Panc1 (cell line): ENCODE results near the gene TACC2.

ENCODE experiments used
- POLR2AphosphoS5 ChIP-seq: IDR thresholded peaks from 2 replicates; pipeline ENCODE4 v1.6.1; 2012; ENCODE audit warnings: mild to moderate bottlenecking, low read depth, low read length, moderate library complexity
- REST ChIP-seq, 2 experiments: IDR thresholded peaks; 2 replicates each; pipeline ENCODE4 v1.6.1; 2011 to 2012; ENCODE audit warnings: low read depth in 2 of 2, control low read depth in 1 of 2, low read length in 1 of 2, mild to moderate bottlenecking in 1 of 2, moderate library complexity in 1 of 2; ENCODE audit not compliant: insufficient read depth in 1 of 2
- SIN3A ChIP-seq: IDR thresholded peaks from 2 replicates; pipeline ENCODE4 v1.6.1; 2012; ENCODE audit warnings: low read depth, mild to moderate bottlenecking, low read length, moderate library complexity, borderline replicate concordance; ENCODE audit not compliant: insufficient read depth
- TF ChIP-seq, protein P1 (sequence below): fragments of 450-650 bp; IDR thresholded peaks from 2 replicates; pipeline ENCODE4 v1.5.1; 2017; ENCODE audit warnings: mild to moderate bottlenecking

DNA sequence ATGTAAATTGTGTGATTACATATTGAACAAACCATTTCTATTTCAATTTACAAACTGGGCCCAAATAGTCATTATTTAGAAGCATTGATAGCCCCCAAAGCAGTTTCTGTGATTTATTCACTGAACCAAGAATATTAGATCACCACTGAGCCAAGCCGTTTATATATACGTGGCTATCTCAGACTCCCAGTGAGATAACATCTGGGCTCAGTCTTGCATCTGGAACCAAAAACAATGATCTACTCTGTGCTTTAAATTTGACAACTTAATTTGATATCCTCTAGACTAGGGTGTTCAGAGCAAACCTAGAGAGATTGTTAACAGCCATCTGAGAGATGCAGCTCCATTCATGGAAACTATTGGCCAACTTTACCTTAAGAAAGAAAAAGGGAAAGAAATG, 240.7 kb downstream of the TACC2 start:
- TF ChIP-seq, protein P1, sequence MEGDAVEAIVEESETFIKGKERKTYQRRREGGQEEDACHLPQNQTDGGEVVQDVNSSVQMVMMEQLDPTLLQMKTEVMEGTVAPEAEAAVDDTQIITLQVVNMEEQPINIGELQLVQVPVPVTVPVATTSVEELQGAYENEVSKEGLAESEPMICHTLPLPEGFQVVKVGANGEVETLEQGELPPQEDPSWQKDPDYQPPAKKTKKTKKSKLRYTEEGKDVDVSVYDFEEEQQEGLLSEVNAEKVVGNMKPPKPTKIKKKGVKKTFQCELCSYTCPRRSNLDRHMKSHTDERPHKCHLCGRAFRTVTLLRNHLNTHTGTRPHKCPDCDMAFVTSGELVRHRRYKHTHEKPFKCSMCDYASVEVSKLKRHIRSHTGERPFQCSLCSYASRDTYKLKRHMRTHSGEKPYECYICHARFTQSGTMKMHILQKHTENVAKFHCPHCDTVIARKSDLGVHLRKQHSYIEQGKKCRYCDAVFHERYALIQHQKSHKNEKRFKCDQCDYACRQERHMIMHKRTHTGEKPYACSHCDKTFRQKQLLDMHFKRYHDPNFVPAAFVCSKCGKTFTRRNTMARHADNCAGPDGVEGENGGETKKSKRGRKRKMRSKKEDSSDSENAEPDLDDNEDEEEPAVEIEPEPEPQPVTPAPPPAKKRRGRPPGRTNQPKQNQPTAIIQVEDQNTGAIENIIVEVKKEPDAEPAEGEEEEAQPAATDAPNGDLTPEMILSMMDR = no peak
- TF ChIP-seq POLR2AphosphoS5 (no peak), REST (IDR thresholded peaks at IDR 0.05; ENCODE audit: insufficient read depth in 1 of 2, low read depth in 2 of 2, low read length in 1 of 2) (no peak), SIN3A (no peak)
